Hepatocyte (in vitro differentiated cells): ENCODE data around the gene PKP1.

Source experiments
- EZH2 ChIP-seq: fragments of 200-600 bp; sonication (generic); IDR thresholded peaks from 2 replicates; pipeline ENCODE4 v1.6.1; 2016; ENCODE audit warnings: antibody characterized with exemption, mild to moderate bottlenecking, borderline replicate concordance
- TF ChIP-seq, protein P1 (sequence below): fragments of 200-600 bp; sonication (generic); IDR thresholded peaks from 2 replicates; pipeline ENCODE4 v1.5.1; 2016; ENCODE audit warnings: antibody characterized with exemption, mild to moderate bottlenecking; ENCODE audit not compliant: poor library complexity

GRCh38 chr1:201335174-201335870 lies 52.0 kb downstream of the PKP1 start:
- TF ChIP-seq, protein P1, sequence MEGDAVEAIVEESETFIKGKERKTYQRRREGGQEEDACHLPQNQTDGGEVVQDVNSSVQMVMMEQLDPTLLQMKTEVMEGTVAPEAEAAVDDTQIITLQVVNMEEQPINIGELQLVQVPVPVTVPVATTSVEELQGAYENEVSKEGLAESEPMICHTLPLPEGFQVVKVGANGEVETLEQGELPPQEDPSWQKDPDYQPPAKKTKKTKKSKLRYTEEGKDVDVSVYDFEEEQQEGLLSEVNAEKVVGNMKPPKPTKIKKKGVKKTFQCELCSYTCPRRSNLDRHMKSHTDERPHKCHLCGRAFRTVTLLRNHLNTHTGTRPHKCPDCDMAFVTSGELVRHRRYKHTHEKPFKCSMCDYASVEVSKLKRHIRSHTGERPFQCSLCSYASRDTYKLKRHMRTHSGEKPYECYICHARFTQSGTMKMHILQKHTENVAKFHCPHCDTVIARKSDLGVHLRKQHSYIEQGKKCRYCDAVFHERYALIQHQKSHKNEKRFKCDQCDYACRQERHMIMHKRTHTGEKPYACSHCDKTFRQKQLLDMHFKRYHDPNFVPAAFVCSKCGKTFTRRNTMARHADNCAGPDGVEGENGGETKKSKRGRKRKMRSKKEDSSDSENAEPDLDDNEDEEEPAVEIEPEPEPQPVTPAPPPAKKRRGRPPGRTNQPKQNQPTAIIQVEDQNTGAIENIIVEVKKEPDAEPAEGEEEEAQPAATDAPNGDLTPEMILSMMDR, result no peak
- TF ChIP-seq EZH2, result no peak
